Measurements from ENCODE around the gene RACK1. TPM values are rescaled to one million over a fixed set of nuclear protein-coding genes. Genes with fewer than 3 reads are reported as not detected.
A peak's percentile ranks its signal among the peaks of the same experiment; 100 is the strongest.

The RACK1 gene
- total and polyA plus RNA-seq, 4 donors, result 310 to 2,255 (median 940) TPM

- TF ChIP-seq FOXA2 (IDR thresholded peaks at IDR 0.05) (no peak), RXRA (IDR thresholded peaks at IDR 0.05) (no peak), HNF4G (IDR thresholded peaks at IDR 0.05) (no peak), ZBTB33 (IDR thresholded peaks at IDR 0.05) (no peak), NR2F2 (IDR thresholded peaks at IDR 0.05) (no peak), HNF4A (conservative IDR thresholded peaks at IDR 0.05) (no peak), ATF3 (IDR thresholded peaks at IDR 0.05) (no peak), JUND (IDR thresholded peaks at IDR 0.05) (no peak), SP1 (IDR thresholded peaks at IDR 0.05) (no peak), FOXA1 (IDR thresholded peaks at IDR 0.05) (no peak), CTCF (IDR thresholded peaks at IDR 0.05; ENCODE audit: low read depth, low read length, missing input control) (no peak), TAF1 (conservative IDR thresholded peaks at IDR 0.05) (no peak), RAD21 (IDR thresholded peaks at IDR 0.05) (no peak), EGR1 (IDR thresholded peaks at IDR 0.05; ENCODE audit: low read depth in 2 of 2) (no peak), REST (IDR thresholded peaks at IDR 0.05) (no peak), MAX (IDR thresholded peaks at IDR 0.05) (no peak)
- H3K4me1 ChIP-seq (ENCODE audit: control insufficient read depth in 4 of 4, insufficient read depth in 4 of 4, low read length in 3 of 4), result peaks cover 4 to 39% (median 27%) of the 10 kb centered on the region in 4 donors
- DNase-seq (ENCODE audit: low spot score), result peak; percentile 46
- H3K36me3 ChIP-seq (ENCODE audit: control insufficient read depth in 4 of 4, insufficient read depth in 3 of 4, low read depth in 1 of 4, low read length in 3 of 4), result no peaks in the 10 kb centered on the region
- under 1% methylated on average over 52 of the region's 52 CpGs for WGBS
- H3K27me3 ChIP-seq (ENCODE audit: control insufficient read depth in 4 of 4, insufficient read depth in 4 of 4, low read length in 3 of 4), result no peaks in the 10 kb centered on the region
- H3K9ac ChIP-seq (ENCODE audit: low read depth in 1 of 2, low read length in 2 of 2), result peak overlapping the region; percentile 24 to 35
- H3K9me3 ChIP-seq (ENCODE audit: control insufficient read depth in 4 of 4, low read length in 3 of 4), result no peaks in the 10 kb centered on the region
- peak overlapping the region; percentile 76 to 89 (median 77) for H3K4me3 ChIP-seq (ENCODE audit: low read depth in 1 of 3, low read length in 3 of 3)
- peak overlapping the region in 1 of 2 donors; percentile 59 for H3K27ac ChIP-seq (ENCODE audit: low read depth in 1 of 2, low read length in 2 of 2)
Measured at GRCh38 chr5:181189962-181190710, 53.6 kb downstream of the RACK1 start.

All from liver (tissue), 9 donors.